SH-SY5Y (cell line): Measurements from ENCODE around the gene PRICKLE4.

Experiments
- GATA2 ChIP-seq: IDR thresholded peaks from 2 replicates; pipeline ENCODE4 v1.6.1; 2011; ENCODE audit warnings: mild to moderate bottlenecking, low read depth, low read length
- GATA3 ChIP-seq: IDR thresholded peaks from 2 replicates; pipeline ENCODE4 v1.6.1; 2011; ENCODE audit warnings: low read depth, mild to moderate bottlenecking, low read length, moderate library complexity

Gene PRICKLE4

GRCh38 chr6:41780551-41781365 lies at the start of gene PRICKLE4:
TSS of gene PRICKLE4 (plus strand) at chr6:41780782. CDS start at chr6:41783474, 2,692 bp downstream.
- TF ChIP-seq GATA3 (no peak), GATA2 (no peak)

- TF ChIP-seq GATA3 (no peak), GATA2 (no peak)
Measured at GRCh38 chr6:41731561-41732086, 49.0 kb upstream of the PRICKLE4 start.

DNA sequence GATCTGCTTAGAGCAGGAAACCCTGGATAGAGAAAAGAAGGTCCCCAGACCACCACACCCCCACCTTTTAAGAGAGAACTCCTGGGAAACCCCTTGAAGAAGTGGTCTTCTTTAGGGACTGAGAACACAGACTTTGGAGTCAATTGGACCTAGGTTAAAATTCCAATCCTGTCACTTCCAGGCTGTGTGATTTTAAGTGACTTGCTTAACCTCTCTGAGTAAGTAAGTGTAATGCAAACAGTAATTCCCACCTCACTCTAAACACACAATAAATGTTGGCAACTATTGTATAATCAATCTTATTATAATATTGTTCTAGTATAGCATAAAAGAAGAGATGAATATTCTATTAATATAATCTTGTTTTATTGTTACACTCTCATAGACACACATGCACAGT lies 48.4 kb upstream of the PRICKLE4 start:
- no peak for TF ChIP-seq GATA2

DNA sequence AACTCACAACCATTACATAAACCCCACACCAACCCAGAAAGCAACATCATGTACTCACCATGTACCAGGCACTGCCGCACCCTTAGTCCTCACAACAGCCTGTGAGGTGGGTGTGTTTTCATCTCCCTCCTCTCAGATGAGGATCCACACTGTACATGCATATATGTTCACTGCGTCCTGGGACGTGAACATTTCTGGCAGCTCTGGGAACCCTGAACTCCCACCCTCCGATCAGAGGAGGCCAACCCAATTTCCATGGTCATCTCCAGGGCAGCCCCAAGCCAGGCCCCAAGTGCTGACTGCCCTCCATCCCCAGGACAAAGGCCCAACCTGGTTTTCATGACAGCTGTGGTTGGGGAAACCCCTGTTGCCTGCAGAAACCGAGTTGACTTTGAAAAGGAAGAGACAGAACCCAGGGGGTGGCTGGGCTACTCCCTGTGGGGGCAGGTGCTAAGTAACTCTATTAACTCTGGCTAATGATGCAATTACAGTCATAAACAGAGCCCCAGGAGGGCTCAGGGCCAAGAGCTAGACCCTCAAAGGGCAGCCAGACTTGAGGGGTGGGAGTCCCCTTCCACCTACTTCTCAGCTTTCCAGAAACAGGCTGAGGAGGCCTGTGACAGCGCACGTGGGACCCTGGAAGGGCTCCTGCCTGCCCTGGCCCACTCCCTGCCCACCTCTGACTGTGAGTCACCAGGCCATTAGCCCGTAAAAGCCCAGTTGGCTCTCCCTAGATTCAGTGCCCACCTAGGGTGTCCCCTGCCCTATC lies 47.8 kb upstream of the PRICKLE4 start:
- no peak for TF ChIP-seq GATA2
- no peak for TF ChIP-seq GATA3

DNA sequence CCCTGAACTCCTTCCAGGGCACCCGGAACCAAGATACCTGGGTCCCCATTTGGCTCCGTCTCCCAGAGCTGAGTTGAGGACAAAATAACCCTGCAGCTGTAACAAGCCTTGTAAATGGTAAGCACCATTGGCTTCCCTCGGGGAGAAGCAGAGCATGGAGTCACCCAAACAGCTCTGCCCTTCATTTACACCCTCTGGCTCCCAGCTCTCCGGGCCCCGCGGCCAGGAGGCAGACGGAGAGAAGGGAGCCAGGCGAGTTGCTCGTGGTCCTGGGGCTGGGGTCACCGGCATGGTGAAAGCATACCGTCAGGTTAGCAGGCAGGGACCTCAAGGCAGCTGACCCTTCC lies 47.2 kb upstream of the PRICKLE4 start:
- TF ChIP-seq GATA2 (no peak), GATA3 (no peak)

GRCh38 chr6:41733707-41734665 lies 46.6 kb upstream of the PRICKLE4 start:
- TF ChIP-seq GATA3 (no peak), GATA2 (no peak)

- TF ChIP-seq GATA3 (no peak), GATA2 (no peak)
Measured at GRCh38 chr6:41734666-41735426, 45.7 kb upstream of the PRICKLE4 start.

GRCh38 chr6:41735427-41736185 lies 45.0 kb upstream of the PRICKLE4 start, which contains the start of gene TFEB:
TSS of gene TFEB (minus strand) at chr6:41735608. CDS start at chr6:41691213, 44,395 bp downstream.
- TF ChIP-seq GATA2 (no peak), GATA3 (no peak)

DNA sequence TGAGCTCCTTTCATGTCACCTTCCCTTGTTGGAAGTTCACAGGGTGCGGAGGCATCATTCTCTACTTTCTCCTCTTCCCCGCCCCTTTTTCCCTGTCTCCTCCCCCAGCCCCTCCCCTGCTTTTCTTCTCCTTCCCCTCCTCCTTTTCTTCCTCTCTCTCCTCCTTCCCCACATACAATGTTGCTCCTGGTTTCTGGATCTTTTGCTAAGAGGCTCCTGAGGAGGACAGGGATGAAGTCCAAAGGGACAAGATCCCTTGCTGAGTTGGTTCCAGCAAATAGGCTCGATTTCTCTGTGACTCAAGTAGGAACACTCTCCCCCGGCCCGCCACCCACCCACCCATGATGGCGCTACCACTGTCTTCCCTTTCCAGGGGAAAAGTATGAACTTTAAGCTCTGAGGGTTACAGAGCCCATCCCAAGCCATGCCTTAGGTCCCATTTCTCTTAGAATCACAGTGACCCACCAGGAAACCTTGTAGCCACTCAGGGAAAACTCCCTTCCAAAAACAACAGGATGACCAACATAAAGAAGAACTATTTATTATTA lies 44.3 kb upstream of the PRICKLE4 start:
- TF ChIP-seq GATA2 = no peak
- no peak for TF ChIP-seq GATA3

DNA sequence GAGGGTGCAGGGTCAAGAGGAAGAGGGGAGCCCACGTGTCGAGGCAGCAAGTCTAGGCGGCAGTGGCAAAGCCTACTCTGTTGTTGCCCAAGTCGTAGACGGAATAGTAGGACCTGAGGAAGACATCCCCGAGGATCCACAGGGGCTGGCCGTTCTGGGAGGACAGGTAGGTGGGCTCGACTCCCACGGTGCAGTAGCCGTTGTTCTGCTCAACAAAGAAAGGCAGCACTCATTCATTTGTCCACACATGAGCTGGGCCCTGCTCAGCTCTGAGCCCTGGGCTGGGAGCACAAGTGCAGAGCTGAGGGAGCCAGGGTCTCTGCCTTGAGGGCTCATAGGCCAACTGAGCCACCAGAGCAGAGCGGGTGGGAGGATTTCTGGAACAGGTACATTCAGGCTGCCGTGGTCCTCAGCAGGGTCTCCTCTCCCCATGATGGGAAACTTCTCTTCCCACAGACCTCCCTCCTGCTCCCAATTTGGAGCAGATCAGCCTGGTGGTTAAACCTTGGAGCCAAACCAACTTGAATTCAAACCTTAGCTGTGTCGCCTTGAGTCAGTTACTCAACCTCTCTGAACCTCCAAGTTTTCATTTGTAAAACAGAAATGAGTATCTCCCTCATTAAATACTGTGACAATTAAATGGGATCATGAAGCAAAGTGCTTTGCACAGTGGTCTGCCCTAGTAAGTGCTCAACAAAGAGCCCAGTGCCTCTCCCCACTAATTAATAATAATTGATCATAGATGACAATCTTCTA lies 43.6 kb upstream of the PRICKLE4 start:
- TF ChIP-seq GATA2 (no peak), GATA3 (no peak)

- TF ChIP-seq GATA2 (no peak), GATA3 (no peak)
Measured at GRCh38 chr6:41737591-41738130, 42.9 kb upstream of the PRICKLE4 start.
